GM19240 (cell line): ENCODE measurements around the gene SEMA3C.

Experiments used
- DNase-seq: peaks from one replicate; pipeline ENCODE4 v3.0.0; 2011; ENCODE audit warnings: low spot score; ENCODE audit not compliant: insufficient read length

SEMA3C gene

GRCh38 chr7:80918909-80919721 lies at the start of gene SEMA3C:
Gene SEMA3C (minus strand): TSS chr7:80919051. CDS start chr7:80916781, 2,270 bp downstream.
- no peak for DNase-seq

GRCh38 chr7:80968606-80969005 lies 49.8 kb upstream of the SEMA3C start:
- no peak for DNase-seq

- DNase-seq, result no peak
These were observed 49.1 kb upstream of the SEMA3C start for GRCh38 chr7:80967917-80968297.

GRCh38 chr7:80967071-80967916 lies 48.4 kb upstream of the SEMA3C start:
- no peak for DNase-seq

GRCh38 chr7:80960244-80960795 lies 41.5 kb upstream of the SEMA3C start:
- DNase-seq, result no peak

GRCh38 chr7:80957226-80957777 lies 38.5 kb upstream of the SEMA3C start:
- DNase-seq, result no peak

GRCh38 chr7:80954191-80954590 lies 35.3 kb upstream of the SEMA3C start:
- DNase-seq, result no peak

GRCh38 chr7:80950550-80950967 lies 31.7 kb upstream of the SEMA3C start:
- DNase-seq, result no peak

- no peak for DNase-seq
These were observed 30.6 kb upstream of the SEMA3C start for GRCh38 chr7:80949449-80949848.

- DNase-seq, result no peak
These were observed 28.0 kb upstream of the SEMA3C start for GRCh38 chr7:80946858-80947257.

- DNase-seq, result no peak
These were observed 27.1 kb upstream of the SEMA3C start for GRCh38 chr7:80945976-80946375.

GRCh38 chr7:80943342-80943741 lies 24.5 kb upstream of the SEMA3C start:
- DNase-seq, result no peak

GRCh38 chr7:80942261-80943041 lies 23.6 kb upstream of the SEMA3C start:
- no peak for DNase-seq

GRCh38 chr7:80941208-80941758 lies 22.4 kb upstream of the SEMA3C start:
- no peak for DNase-seq

- no peak for DNase-seq
These were observed 21.8 kb upstream of the SEMA3C start for GRCh38 chr7:80940539-80941207.

- DNase-seq, result no peak
These were observed 18.5 kb upstream of the SEMA3C start for GRCh38 chr7:80937336-80937735.

- DNase-seq, result no peak
These were observed 17.3 kb upstream of the SEMA3C start for GRCh38 chr7:80935991-80936780.

GRCh38 chr7:80934321-80934720 lies 15.5 kb upstream of the SEMA3C start:
- DNase-seq, result no peak

- no peak for DNase-seq
These were observed 13.7 kb upstream of the SEMA3C start for GRCh38 chr7:80932536-80932935.
